Limb (tissue), 2 donors: ENCODE results near the gene PDE9A.

Experiments used
- DNase-seq, 2 donors: peaks; one replicate each; pipeline ENCODE4 v3.0.0-alpha.2; 2016; ENCODE audit errors: extremely low spot score in 2 of 2

The PDE9A gene

GRCh38 chr21:42735061-42735460, 81.6 kb downstream of the PDE9A start:
- DNase-seq = no peak

GRCh38 chr21:42735944-42736343, 82.5 kb downstream of the PDE9A start:
- DNase-seq = no peak

DNA sequence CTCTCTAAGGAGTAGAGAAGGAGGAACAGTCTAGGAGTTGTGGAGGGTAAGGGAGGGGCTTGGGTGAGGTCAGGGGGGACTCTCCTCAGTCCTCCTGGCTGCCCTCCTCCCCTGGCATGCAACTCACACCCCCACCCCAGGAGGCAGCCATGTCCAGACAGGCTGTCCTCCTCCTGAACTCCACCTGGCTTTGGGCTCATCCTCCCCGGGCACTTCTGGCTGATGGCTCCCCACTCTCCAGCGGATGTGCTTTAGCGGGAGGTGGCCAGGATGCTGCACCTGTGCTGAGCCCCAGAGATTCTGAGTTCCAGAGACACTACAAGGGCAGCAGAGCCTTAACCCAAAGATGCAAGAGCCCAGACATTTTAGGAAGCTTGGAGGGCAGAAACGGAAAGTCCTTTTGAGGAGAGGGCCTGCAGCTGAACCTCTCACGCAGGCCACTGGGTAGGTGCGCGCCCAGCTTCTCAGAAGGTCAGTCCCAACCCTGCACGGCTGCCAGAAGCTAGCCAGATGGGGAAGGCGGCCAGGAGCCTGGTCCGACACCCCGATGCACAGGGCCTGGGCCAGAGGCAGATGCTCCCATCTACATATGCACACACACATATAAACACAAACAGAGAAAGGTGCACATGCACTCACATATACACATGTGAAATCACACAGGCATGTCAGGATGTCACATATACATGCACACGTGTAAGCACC, 83.4 kb downstream of the PDE9A start:
- no peak for DNase-seq

DNA sequence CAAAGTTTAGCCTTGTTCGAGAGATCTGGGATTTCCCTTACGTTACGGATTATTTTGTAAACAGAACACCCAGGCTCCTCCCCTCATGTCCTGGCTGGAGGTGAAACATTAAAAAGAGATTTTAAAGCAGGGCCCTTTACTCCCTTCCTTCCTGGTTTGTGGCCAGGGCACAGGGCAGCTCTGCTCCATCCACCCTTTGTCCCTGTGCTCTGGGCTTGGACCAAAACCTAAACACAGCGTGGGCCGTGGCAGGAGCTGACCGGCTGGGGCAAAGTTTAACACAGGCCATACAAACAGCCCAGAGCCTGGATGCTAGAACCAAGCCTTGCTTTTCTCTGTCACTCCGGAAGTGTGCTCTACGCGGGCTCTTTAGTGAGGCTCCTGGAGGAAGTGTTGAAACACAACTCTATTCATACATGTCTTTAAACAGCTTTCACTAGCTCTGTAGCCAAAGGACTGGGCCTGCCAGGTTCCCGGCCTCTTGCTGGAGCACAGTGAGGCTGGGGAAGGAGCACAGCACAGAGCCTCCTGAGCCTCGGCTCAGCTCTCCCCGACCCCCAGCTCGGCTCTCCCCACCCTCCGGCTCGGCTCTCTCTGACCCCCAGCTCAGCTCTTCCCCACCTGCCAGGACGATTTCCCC, 84.7 kb downstream of the PDE9A start:
- DNase-seq = peak in 1 of 2 donors; percentile 10

DNA sequence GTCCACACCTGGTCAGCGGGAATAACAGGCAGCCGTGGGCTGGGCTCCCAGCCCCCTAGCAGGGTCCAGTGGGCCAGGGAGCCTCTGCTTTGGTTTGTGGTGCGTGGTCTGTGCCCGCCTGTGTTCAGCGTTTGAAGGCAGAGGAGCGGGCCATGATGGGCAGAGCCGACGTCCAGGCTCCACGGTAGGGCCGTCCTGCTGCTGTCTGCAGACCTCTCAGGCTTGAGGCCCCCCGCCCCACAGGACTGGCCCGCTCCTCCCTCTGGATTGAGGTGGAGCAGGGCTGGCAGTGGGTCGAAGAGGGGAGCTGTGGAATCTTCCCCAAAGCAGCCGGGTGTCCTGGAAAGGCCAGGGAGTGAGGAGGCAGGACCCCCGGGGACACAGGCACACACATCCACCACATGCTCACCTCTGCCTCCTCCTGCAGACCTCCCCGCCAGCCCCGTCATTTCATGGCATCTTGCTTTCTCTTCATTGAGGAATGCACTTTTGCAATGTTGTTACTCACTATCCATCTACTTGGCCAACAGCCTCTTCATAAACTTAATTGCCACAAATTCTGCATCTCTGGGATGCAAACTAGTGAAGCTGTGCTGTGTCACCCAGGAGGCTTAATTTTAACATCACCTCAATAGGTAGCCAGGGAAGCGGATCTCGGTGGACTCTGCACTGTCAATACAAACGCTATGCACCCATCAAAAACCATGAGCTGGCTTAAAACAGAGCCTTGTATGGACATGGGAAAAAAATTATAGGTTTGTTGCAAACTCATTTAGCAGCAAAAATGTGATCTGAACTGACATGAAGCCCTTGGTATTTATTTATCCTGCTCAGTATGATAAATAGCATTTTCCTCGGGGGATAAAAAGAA, 85.9 kb downstream of the PDE9A start:
- DNase-seq = no peak

DNA sequence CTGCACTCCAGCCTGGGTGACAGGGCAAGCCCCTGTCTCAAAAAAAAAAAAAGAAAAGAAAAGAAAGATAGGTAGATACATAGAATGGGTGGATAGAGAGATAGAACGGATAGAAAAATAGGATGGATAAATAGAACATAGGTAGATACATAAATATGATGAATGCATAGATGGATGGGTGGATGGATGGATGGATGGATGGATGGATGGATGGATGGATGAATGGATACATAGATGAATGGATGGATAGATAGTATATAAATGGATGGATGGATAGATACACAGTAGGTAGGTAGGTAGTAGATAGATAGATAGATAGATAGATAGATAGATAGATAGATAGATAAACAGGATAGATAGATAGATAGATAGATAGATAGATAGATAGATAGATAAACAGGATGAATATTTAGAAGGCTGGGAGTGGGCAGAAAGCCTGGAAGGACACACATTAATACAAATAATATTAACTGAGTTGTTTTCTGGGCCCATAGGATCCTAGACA, 87.0 kb downstream of the PDE9A start:
- no peak for DNase-seq

- DNase-seq = no peak
Measured at GRCh38 chr21:42741066-42741465, 87.6 kb downstream of the PDE9A start.

DNA sequence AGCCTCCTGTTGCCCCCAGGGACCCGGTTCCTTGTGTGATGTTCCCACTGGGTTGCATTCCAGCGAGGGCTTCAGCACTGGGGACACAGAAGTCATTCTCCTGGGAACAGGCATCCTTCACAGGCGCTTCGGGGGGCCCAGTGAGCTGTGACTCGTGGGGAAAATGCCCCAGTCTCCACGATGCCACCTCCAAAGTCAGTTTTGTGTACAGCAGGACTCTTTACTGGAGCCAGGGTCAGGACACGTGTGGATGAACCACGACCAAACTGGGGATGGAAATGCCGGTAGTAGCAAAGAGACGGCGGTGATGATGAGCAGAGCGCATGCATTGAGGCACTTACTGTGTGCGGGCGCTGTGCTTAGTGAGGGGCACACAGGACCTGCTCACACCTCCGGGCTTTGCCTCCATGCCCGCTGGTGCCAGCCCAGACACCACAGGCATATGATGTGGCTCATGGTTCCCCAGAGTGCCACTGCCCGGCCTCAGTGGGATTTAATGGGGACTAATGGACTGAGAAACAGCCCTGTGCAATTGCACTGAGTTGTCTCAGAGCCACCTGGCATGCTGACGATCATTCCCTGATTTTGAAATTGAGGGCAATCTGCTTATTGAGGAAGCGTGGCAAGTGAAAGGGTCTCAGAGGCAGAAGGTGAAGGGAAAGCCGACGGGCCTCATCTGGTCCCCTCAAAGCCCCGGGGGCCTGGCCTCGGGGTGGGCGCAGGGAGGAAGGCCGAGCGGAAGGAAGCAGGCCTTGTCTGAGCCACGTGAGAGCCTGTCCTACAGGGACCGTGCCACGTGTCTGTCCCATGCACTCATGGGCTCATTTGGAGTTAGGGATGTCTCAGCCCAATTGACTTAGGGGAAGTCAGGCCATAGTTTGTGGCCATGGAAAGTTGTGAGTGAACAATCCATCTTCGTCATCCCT, 91.4 kb downstream of the PDE9A start:
- DNase-seq = no peak

DNA sequence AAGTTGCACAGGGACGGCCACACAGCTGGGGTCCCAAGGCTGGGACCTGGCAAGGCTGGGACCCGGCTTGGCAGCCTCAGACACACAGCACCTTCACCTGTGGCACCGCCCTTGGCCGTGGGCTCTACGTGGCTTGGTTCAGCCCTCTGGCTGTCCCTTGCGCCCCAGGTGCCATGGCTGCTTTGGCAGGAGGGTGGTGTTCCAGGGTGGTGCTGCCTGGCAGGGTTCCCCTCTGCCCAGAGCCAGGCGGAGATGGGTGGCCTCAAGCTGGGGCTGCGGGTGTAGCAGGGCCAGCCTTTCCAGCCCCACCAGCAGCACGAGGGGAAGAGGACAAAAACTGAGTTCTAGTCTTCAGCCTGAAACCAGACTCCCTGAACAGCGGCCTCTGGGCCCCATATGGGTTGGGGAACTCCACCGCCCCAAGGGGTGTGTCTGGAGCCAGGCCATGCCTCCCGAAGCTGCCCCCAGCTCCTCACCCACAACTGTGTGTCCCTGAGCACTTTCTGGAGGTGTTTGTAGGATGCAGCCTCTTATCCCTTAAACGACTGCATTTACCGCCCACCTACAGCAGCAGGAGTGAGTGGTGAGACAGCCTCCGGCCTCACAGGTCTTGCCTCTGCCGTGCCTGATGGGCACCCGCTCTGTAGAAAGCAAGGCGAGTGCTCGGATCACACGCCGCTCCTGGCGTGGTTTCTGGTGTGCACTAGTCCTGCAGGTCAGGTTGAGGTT, 92.3 kb downstream of the PDE9A start:
- no peak for DNase-seq

GRCh38 chr21:42746240-42746592, 92.8 kb downstream of the PDE9A start:
- no peak for DNase-seq

DNA sequence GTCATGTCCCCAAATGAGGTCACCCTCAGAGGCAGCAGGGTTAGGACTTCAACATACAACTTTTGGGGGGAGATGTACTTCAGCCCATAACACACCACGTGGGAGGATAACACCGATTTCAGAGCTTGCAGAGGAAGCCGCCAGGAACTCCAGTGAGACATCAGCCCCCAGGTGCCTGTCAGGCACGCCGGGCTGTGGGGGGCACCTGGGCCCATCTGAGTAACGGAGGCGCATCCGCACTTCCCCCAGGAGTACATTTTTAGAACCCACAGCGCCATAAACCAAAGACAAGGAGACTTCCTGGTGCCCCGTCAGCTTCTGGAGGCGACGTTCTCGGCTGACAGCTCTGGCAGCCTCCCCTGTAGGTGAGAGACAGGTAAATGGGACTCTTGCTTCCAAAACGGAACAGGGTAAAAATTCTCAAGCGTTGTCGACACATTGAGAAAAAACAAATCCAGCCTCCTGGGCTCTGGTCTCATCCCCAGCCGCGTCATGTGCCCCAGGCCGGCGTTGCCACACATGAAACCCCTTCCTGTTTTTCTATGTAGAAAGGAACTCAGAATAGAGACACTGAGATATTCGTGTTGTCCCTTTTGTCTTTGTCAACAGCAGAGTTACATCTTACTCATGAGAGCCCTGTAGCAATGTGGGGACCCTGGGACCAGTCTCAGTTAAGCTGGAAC, 93.3 kb downstream of the PDE9A start:
- DNase-seq = no peak

- DNase-seq = no peak
Measured at GRCh38 chr21:42747276-42747701, 93.9 kb downstream of the PDE9A start.

DNA sequence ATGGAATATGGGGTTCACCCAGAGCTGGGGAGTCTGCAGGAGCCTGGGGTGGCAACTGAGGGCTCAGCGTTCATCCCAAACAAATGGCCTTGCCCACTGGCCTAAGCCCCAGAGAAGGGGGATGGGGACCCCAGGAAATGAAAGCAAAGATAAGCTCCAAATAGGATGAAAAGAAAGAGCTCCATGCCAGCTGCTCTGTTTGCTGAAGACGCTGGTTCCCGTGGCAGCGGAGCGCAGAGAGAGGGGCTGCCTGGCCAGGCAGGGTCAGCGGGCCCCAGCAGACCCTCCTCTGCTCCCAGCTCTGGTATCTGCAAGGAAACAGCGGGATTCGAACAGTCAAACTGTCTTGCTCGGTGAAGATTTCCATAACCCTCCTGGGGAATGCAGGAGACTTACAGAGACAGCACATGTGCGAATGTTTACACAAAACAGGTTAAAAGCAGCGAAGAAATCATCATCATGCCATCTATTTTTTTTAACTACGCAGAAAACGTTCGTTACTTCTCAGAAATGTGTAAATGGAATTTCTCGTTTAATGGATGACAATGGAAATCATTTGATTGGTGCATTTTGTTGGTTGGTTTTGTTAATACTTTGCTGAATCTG, 94.4 kb downstream of the PDE9A start:
- DNase-seq = no peak

GRCh38 chr21:42748620-42749176, 95.3 kb downstream of the PDE9A start:
- no peak for DNase-seq

- DNase-seq = no peak
Measured at GRCh38 chr21:42750737-42751530, 97.5 kb downstream of the PDE9A start.

GRCh38 chr21:42751866-42752265, 98.4 kb downstream of the PDE9A start:
- no peak for DNase-seq

DNA sequence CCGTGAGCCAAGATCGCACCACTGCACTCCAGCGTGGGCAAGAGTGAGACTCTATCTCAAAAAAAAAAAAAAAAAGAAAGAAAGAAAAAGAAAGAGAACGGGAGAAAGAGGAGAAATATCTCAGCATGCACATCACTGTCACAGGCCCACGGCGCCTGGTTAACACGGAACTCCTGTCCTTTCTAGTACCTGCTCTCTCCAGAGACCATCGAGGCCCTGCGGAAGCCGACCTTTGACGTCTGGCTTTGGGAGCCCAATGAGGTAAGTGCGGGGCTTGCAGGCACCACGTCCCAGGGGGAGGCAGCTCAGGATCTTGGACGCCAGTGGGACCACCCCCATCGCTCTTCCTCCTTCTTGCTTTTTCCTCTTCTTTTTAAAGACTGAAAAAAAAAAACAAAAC, 100.4 kb downstream of the PDE9A start:
- no peak for DNase-seq

GRCh38 chr21:42754270-42754933, 101.0 kb downstream of the PDE9A start:
- DNase-seq = no peak
